Ishikawa (cell line): ENCODE measurements around the gene KCNAB1.

Experiments used
- CEBPB ChIP-seq: IDR thresholded peaks from 2 replicates; pipeline ENCODE4 v1.6.1; 2012
- CREB1 ChIP-seq: IDR thresholded peaks from 2 replicates; pipeline ENCODE4 v1.6.1; 2012; ENCODE audit warnings: low read depth
- EGR1 ChIP-seq: IDR thresholded peaks from 2 replicates; pipeline ENCODE4 v1.6.1; 2012
- EP300 ChIP-seq: IDR thresholded peaks from 2 replicates; pipeline ENCODE4 v1.6.1; 2012; ENCODE audit warnings: borderline replicate concordance
- FOXM1 ChIP-seq: IDR thresholded peaks from 2 replicates; pipeline ENCODE4 v1.6.1; 2012; ENCODE audit warnings: low read depth, borderline replicate concordance
- MAX ChIP-seq: IDR thresholded peaks from 2 replicates; pipeline ENCODE4 v1.6.1; 2012
- NFIC ChIP-seq: IDR thresholded peaks from 2 replicates; pipeline ENCODE4 v1.6.1; 2012
- RAD21 ChIP-seq: IDR thresholded peaks from 2 replicates; pipeline ENCODE4 v1.6.1; 2012; ENCODE audit warnings: low read depth
- REST ChIP-seq: IDR thresholded peaks from 2 replicates; pipeline ENCODE4 v1.6.1; 2012; ENCODE audit warnings: low read depth, mild to moderate bottlenecking
- TAF1 ChIP-seq: IDR thresholded peaks from 2 replicates; pipeline ENCODE4 v1.6.1; 2012; ENCODE audit warnings: low read depth, mild to moderate bottlenecking
- TCF12 ChIP-seq: IDR thresholded peaks from 2 replicates; pipeline ENCODE4 v1.6.1; 2012; ENCODE audit warnings: low read depth
- TEAD4 ChIP-seq: IDR thresholded peaks from 2 replicates; pipeline ENCODE4 v1.6.1; 2012
- USF1 ChIP-seq: IDR thresholded peaks from 2 replicates; pipeline ENCODE4 v1.6.1; 2012
- YY1 ChIP-seq: IDR thresholded peaks from 2 replicates; pipeline ENCODE4 v1.6.1; 2012; ENCODE audit warnings: low read depth
- ZBTB7A ChIP-seq: IDR thresholded peaks from 2 replicates; pipeline ENCODE4 v1.6.1; 2012; ENCODE audit warnings: low read depth

The KCNAB1 gene

GRCh38 chr3:156480949-156481348 is 360.6 kb downstream of the KCNAB1 start:
- TF ChIP-seq ZBTB7A = no peak
- TF ChIP-seq TEAD4 = no peak
- TF ChIP-seq CREB1 = no peak

GRCh38 chr3:156483002-156483401 is 362.6 kb downstream of the KCNAB1 start:
- TF ChIP-seq TCF12 (no peak), CREB1 (no peak), USF1 (no peak), ZBTB7A (no peak), TAF1 (no peak), YY1 (no peak), RAD21 (no peak), FOXM1 (no peak), TEAD4 (no peak), MAX (no peak), EP300 (no peak), NFIC (no peak)

- TF ChIP-seq USF1 (no peak), YY1 (no peak), TCF12 (no peak), REST (no peak), RAD21 (no peak), EGR1 (no peak), ZBTB7A (no peak), NFIC (no peak), FOXM1 (no peak), TEAD4 (no peak), CREB1 (no peak), MAX (no peak), TAF1 (no peak), CEBPB (no peak), EP300 (no peak)
Observed at GRCh38 chr3:156483426-156483825, 363.0 kb downstream of the KCNAB1 start.

- TF ChIP-seq CREB1 (no peak), USF1 (no peak), EP300 (no peak), CEBPB (no peak), REST (no peak), TCF12 (no peak), ZBTB7A (no peak), TAF1 (no peak), FOXM1 (no peak), NFIC (no peak), YY1 (no peak), RAD21 (no peak), TEAD4 (no peak), EGR1 (no peak), MAX (no peak)
Observed at GRCh38 chr3:156483961-156484787, 363.8 kb downstream of the KCNAB1 start.

GRCh38 chr3:156488767-156489166 is 368.4 kb downstream of the KCNAB1 start:
- TF ChIP-seq RAD21 = no peak
- TF ChIP-seq ZBTB7A = no peak
- TF ChIP-seq TAF1 = no peak
- TF ChIP-seq YY1 = no peak
- no peak for TF ChIP-seq TEAD4
- no peak for TF ChIP-seq NFIC
